Gastrocnemius medialis (tissue), 4 donors: ENCODE results near the gene PM20D2.

Experiments
- CTCF ChIP-seq, 5 experiments: fragments of 450-650 bp in 3 of 5; fragments of 200-600 bp in 2 of 5; sonication (generic) in 2 of 5; IDR thresholded peaks in 4 of 5; conservative IDR thresholded peaks in 1 of 5; 1 replicate in 4 of 5; 2 replicates in 1 of 5; pipeline ENCODE4 v1.5.1; 2016 to 2019; ENCODE audit warnings: antibody characterized with exemption in 5 of 5, mild to moderate bottlenecking in 3 of 5, moderate library complexity in 3 of 5
- POLR2A ChIP-seq, 2 donors: fragments of 450-650 bp; IDR thresholded peaks; one replicate each; pipeline ENCODE4 v1.6.1; 2017; ENCODE audit warnings: antibody characterized with exemption in 2 of 2, mild to moderate bottlenecking in 2 of 2, moderate library complexity in 2 of 2

- TF ChIP-seq CTCF (IDR thresholded peaks at IDR 0.05 in 4 of 5, conservative IDR thresholded peaks at IDR 0.05 in 1 of 5) = no peak
- no peak for TF ChIP-seq POLR2A (IDR thresholded peaks at IDR 0.05)
These were observed 52.4 kb downstream of the PM20D2 start for GRCh38 chr6:89198235-89198634.
